Measurements from ENCODE around the gene CCL28.
"Not testable (repeated sequence)": the region's sequence is repeated elsewhere in the genome, so short reads cannot be mapped to it uniquely, and the experiment has no call there.

CCL28 gene

GRCh38 chr5:43412156-43412555 is at the start of gene CCL28:
TSS of gene CCL28 (minus strand) at chr5:43412391. CDS start at chr5:43412316, 75 bp downstream.
- no peak for DNase-seq

- DNase-seq = no peak
Measured at GRCh38 chr5:43461066-43461465, 48.9 kb upstream of the CCL28 start.

- no peak for DNase-seq
Measured at GRCh38 chr5:43456556-43456955, 44.4 kb upstream of the CCL28 start.

- not testable (repeated sequence) for DNase-seq
Measured at GRCh38 chr5:43441575-43441974, 29.4 kb upstream of the CCL28 start.

GRCh38 chr5:43437062-43437660 is 25.0 kb upstream of the CCL28 start:
- DNase-seq = no peak

GRCh38 chr5:43433382-43433781 is 21.2 kb upstream of the CCL28 start:
- DNase-seq = no peak

GRCh38 chr5:43432486-43433375 is 20.5 kb upstream of the CCL28 start:
- no peak for DNase-seq

- DNase-seq = no peak
Measured at GRCh38 chr5:43429706-43430105, 17.5 kb upstream of the CCL28 start.

GRCh38 chr5:43429016-43429415 is 16.8 kb upstream of the CCL28 start:
- DNase-seq = no peak

- DNase-seq = no peak
Measured at GRCh38 chr5:43427306-43427705, 15.1 kb upstream of the CCL28 start.

- no peak for DNase-seq
Measured at GRCh38 chr5:43425983-43426382, 13.8 kb upstream of the CCL28 start.

GRCh38 chr5:43423086-43423485 is 10.9 kb upstream of the CCL28 start:
- not testable (repeated sequence) for DNase-seq

- DNase-seq = no peak
Measured at GRCh38 chr5:43422143-43422542, 10.0 kb upstream of the CCL28 start.

- no peak for DNase-seq
Measured at GRCh38 chr5:43421450-43422133, 9.4 kb upstream of the CCL28 start.

GRCh38 chr5:43420241-43420640 is 8.1 kb upstream of the CCL28 start:
- DNase-seq = no peak

- DNase-seq = no peak
Measured at GRCh38 chr5:43418561-43418960, 6.4 kb upstream of the CCL28 start.

GRCh38 chr5:43416803-43417394 is 4.7 kb upstream of the CCL28 start:
- no peak for DNase-seq

GRCh38 chr5:43415935-43416802 is 4.0 kb upstream of the CCL28 start:
- DNase-seq = no peak

GRCh38 chr5:43413966-43414365 is 1.8 kb upstream of the CCL28 start:
- DNase-seq = no peak

GRCh38 chr5:43412644-43413043 is 453 bp upstream of the CCL28 start:
- DNase-seq = no peak

GRCh38 chr5:43411495-43411894 is 696 bp downstream of the CCL28 start:
- no peak for DNase-seq

GRCh38 chr5:43410414-43410813 is 1.8 kb downstream of the CCL28 start:
- no peak for DNase-seq
